Measurements from ENCODE around the gene LUZP1.
A peak's percentile ranks its signal among the peaks of the same experiment; 100 is the strongest.
"Not testable (repeated sequence)": the region's sequence is repeated elsewhere in the genome, so short reads cannot be mapped to it uniquely, and the experiment has no call there.

Gene LUZP1

GRCh38 chr1:23188936-23189452 lies 20.3 kb upstream of the LUZP1 start:
- not testable (repeated sequence) for DNase-seq (ENCODE audit: low read depth)

GRCh38 chr1:23188434-23188884 lies 19.8 kb upstream of the LUZP1 start:
- DNase-seq (ENCODE audit: low read depth): no peak

GRCh38 chr1:23187637-23188036 lies 19.0 kb upstream of the LUZP1 start:
- DNase-seq (ENCODE audit: low read depth): no peak

- DNase-seq (ENCODE audit: low read depth): no peak
These were observed 16.7 kb upstream of the LUZP1 start for GRCh38 chr1:23185381-23185780.

- no peak for DNase-seq (ENCODE audit: low read depth)
These were observed 15.7 kb upstream of the LUZP1 start for GRCh38 chr1:23184212-23184934.

GRCh38 chr1:23179862-23180261 lies 11.2 kb upstream of the LUZP1 start:
- no peak for DNase-seq (ENCODE audit: low read depth)

DNA sequence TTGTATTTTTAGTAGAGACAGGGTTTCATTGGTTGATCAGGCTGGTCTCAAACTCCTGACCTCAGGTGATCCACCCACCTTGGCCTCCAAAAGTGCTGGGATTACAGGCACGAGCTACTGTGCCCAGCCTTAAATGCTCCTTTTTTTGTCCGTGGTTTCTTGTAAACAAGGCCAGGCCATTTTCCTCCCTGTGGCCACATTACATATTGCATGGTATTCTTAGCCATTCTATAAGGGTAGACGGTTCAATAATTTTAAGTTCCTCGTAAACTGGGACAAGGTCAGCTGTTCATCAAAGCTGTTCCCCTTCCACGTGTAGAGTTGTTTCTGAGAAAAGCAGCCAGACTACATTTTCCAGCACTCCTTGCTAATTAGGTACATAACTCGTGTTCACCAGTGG lies 10.3 kb upstream of the LUZP1 start:
- no peak for DNase-seq (ENCODE audit: low read depth)

DNA sequence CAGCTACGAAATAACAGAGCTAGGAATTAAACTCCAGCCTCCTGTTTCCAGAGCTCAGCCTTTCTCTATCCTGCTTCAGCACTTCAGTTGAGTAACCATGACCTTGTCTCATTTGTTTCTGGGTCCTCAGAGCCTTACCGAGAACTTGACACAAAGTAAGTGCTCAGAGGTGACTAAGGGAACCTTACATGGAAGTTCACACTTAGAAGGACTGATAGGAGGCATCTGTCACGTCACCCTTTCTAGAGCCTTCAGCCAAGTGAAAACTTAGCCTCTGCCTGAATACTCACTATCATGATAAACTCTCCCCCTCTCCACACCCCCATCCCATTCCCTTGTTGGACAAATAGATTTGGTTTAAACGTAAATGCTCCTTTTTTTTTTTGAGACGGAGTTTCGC lies 9.8 kb upstream of the LUZP1 start:
- no peak for DNase-seq (ENCODE audit: low read depth)

GRCh38 chr1:23177438-23178380 lies 9.1 kb upstream of the LUZP1 start:
- peak; percentile 53 for DNase-seq (ENCODE audit: low read depth)

GRCh38 chr1:23177031-23177430 lies 8.4 kb upstream of the LUZP1 start:
- DNase-seq (ENCODE audit: low read depth): no peak

- DNase-seq (ENCODE audit: low read depth): no peak
These were observed 5.9 kb upstream of the LUZP1 start for GRCh38 chr1:23174426-23175110.

- DNase-seq (ENCODE audit: low read depth): no peak
These were observed 2.6 kb upstream of the LUZP1 start for GRCh38 chr1:23171181-23171755.

GRCh38 chr1:23169727-23170335 lies 1.2 kb upstream of the LUZP1 start:
- DNase-seq (ENCODE audit: low read depth): peak; percentile 97

GRCh38 chr1:23169195-23169575 lies 529 bp upstream of the LUZP1 start:
- no peak for DNase-seq (ENCODE audit: low read depth)

DNA sequence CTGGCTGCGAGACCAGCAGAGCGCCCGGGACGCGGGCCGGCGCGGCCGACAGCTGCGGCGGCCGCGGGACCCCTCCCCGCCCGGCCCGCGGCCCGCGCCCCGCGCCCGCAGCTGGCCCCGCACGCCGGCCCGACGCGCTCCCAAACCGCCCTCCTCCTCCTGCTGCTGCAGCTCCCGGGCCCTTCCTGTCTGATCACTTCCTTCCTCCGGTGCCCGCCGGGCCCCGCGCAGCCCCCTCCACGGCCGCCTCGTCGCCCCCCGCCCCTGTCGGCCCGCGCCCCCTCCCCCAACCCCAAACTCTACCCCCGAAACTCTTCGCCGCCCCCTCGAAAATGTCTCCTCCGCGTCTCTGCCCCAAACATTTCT lies 594 bp downstream of the LUZP1 start:
- DNase-seq (ENCODE audit: low read depth): no peak

DNA sequence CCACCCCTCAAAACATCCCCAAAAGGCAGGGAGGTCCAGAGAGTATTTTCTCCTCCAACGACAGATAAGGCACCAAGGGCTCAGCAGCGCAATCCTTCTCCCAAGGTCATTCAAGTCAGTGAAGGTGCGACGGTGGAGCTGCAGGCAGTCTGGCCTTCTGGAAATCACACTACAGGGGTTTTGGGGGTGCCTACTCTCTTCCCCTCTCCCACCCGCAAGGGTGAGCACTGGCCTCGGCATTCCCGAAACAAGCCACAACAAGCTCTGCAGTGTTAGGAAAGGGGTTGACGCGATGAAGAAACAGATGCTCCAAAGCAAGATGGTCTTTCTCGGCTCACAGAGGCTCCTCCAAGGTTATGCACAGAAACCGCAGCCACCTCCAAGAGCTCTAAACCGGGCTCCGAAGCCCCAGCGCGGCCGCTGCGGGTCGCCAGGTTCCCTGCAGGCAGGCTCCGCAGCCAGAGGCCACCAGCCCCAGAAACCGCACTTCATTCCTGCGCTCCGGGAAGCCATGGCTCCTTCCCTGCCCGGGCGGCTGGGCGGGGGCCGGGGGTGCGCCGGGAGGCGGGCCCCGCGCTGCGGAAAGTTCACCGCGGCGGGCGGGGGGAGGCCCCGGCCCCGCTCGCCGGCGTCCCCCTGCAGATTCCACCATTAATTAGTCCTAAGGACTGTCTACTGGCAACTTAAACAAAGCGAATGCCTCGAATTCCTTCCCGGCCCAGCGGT lies 1.1 kb downstream of the LUZP1 start:
- peak; percentile 54 for DNase-seq (ENCODE audit: low read depth)

GRCh38 chr1:23166854-23167253 lies 1.8 kb downstream of the LUZP1 start:
- no peak for DNase-seq (ENCODE audit: low read depth)

- DNase-seq (ENCODE audit: low read depth): peak; percentile 21
These were observed 5.3 kb downstream of the LUZP1 start for GRCh38 chr1:23163395-23163794.

- DNase-seq (ENCODE audit: low read depth): no peak
These were observed 8.4 kb downstream of the LUZP1 start for GRCh38 chr1:23159963-23160877.

GRCh38 chr1:23156940-23157339 lies 11.7 kb downstream of the LUZP1 start:
- DNase-seq (ENCODE audit: low read depth): no peak
